NAMALWA (cell line): ENCODE results near the gene ITPRIP.

Experiments
- DNase-seq: peaks from one replicate; pipeline ENCODE4 v3.0.0-alpha.2; 2015; ENCODE audit warnings: low spot score

The ITPRIP gene

GRCh38 chr10:104325436-104326435 is 12.5 kb downstream of the ITPRIP start:
- DNase-seq = no peak

GRCh38 chr10:104324931-104325330 is 13.3 kb downstream of the ITPRIP start:
- DNase-seq = no peak

DNA sequence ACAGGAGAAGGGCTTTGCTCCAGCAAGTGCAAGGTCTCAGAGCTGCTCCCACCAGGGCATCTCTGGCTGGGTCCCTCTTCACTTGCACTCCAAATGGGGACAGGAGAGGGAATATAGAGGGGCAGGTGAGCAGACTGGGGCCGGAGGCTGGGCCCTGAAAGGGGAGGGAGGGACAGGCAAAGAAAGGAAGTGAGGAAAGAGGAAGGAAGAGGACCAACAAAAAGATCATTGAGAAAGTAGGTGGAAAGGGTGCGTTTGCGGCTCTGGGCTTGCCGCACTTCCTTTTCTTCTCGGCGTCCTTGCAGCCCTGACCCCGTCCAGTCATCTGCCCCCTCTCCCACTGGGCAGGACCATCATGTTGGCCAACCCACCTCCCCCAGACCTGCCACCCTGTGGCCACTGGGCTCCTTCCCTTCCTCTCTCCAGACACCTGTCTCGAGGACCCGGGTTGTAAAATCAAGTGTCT is 14.0 kb downstream of the ITPRIP start:
- no peak for DNase-seq

DNA sequence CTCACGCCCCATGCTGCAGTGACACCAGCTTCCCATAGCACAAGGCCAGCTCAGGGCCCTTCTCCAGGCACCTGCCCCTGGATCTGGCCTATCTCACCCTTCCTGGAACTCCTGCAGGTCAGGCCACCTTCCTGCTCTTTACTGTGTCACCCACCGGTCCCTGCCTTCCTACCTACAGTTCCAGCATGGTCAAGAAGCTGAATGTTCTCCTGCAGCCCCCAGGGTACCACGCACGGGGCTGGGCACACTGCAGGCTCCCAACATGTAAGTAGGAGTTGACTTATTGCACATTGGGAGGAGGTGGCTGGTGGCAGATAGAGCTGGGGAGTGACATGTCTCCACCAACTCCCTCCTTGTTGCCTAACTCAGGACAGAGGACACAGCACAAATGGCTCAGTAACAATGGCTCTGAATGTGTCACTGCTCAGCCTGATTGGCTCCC is 14.5 kb downstream of the ITPRIP start:
- DNase-seq = no peak

DNA sequence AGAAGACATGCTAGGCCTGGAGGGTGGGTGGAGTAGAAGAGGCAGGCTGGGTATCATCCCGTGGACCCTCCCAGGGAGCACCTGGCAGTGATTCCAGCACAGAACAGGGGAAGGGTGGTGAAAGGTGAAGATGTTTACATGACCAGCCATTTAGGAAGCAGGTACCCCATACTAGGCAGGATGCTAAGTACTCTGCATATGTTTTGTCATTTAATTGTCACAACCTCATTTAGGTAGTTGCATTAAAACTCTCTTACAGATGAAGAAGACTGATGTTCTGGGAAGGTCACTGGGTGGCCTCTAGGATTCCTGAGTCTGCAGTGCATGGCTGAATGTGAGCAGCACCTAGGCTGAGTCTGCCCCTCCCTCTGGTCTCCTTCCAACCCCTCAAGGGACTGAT is 15.2 kb downstream of the ITPRIP start:
- DNase-seq = no peak

- peak; percentile 47 for DNase-seq
Observed at GRCh38 chr10:104322416-104322782, 15.9 kb downstream of the ITPRIP start.

- no peak for DNase-seq
Observed at GRCh38 chr10:104321725-104322415, 16.4 kb downstream of the ITPRIP start.

DNA sequence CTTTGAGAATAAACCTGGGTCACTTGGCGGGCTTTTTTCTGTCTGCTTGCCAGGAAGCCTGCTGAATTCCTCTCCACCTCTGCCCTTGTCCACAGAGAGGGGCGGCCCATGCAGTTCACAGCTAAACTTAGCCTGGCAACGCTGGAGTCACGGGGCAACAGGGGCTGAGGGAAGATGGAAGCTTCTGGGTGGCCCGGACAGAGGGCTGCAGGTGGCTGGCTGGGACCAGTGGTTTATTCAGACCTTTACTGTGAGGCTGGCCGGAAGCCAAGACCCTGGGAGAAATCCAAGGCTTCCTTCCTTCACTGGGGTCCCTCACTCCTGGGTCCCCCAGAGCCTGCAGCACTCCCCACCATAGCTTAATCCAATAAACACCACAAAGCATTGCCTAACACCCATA is 17.0 kb downstream of the ITPRIP start:
- DNase-seq = no peak

DNA sequence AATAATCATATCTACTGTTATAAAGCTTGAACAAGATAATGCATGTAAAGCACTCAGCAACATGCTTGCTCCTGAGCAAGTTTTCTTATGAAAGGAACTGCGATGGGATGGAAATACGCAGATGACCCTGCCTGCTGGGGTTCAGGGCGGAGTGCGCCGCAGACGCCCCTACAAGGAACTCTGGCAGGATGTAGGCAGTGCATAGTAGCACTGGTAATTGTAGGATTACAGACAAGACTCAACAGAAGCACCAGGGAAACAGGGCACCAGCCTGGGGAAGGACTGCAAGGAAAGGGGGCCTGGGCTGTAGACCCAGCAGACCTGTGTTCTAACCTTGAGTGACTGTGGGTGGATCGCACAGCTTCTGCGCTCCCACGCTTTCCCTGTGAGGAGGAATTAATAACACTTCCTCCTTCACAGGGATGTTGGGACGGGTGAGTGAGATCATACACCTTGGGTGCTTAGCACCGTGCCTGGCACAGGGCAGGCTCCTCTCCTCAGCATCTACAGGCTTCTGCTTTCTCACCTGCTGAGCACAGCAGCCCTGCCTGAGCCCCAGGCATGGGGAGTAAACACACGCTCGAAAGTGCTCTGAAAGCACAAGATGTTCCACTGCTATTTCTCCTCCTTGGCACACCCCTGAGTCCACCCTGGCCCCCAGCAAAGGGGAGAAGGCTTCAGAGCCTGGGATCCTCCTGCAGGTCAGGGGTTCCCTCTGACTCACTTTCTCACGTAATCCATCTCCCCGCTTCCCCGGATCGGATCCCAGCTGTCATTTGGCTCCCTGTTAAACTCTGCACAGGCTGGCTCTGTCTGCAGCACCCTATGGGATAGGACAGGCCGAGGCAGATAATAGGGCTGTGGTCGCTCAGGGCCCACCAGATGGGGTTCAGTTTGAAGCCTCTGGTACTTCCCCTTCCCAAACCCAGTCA is 19.2 kb downstream of the ITPRIP start:
- DNase-seq = no peak

DNA sequence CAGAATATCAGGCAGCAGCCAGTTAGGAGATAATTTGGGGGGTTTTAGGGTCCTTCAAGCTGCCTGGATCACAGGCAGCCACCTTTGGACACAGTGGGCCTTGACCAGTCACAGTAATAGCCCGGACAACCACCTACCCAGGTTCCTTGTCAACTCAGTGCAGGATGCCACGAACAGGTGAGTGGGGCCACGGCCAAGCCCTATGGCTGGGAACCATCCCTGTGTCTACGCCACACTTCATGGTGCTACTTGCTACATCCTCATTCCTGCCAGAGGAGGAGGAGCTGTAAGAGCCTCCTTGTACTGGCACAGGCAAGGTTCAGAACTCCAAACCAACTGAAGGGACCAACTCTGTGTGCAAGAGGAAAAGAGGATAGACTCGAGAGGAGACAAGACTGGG is 19.9 kb downstream of the ITPRIP start:
- no peak for DNase-seq

DNA sequence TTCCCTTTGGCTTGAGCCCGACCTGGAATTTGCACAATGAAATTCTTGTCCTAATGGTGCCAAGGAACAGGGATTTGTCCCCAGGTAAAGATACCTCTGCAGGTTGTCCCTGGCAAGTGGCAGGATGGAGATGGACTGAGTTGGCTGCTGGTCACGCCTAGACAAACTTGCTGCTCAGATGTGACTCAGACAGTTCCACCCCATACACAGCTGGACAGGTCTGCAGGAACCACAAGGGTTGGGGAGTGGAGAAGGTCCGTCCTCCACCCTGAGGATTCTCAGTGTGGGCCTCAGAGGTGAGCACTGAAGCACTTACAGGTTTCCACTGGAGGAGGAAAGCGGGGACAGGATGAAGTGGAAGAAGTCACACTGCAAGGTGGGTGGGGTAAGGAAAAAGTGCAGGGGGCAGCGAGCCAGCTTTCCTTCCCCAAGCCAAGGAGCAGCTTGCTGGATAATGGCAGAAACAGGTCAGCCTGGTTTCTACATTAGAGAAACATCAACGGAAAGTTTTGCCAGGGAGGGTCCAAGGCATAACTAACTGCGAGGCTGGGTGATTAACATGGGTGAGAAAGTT is 20.5 kb downstream of the ITPRIP start:
- DNase-seq = no peak

GRCh38 chr10:104317269-104317710 is 21.0 kb downstream of the ITPRIP start:
- DNase-seq = peak; percentile 20

- no peak for DNase-seq
Observed at GRCh38 chr10:104316321-104317099, 21.8 kb downstream of the ITPRIP start.

DNA sequence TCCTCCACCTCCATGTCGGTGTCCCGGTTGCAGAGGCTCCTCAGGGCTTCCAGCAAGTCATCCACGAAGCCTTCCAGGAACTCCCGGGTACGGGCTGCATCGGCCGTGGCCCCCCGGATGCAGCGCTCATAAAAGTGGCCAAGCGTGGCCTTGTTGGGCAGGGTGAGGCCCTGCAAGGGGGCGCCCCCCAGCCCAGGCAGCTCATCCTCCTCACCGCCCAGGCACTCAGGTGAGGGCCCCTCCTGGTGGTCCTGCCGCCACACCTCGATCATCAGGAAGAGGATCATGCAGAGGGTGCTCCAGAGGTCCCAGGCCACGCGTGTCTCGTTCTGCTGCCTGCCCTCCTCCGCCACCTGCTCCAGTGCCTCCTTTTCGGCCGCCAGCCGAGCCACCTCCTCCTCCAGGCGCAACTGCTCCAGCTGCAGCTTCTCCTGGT is 22.8 kb downstream of the ITPRIP start:
- DNase-seq = no peak

- no peak for DNase-seq
Observed at GRCh38 chr10:104314591-104315485, 23.4 kb downstream of the ITPRIP start.

DNA sequence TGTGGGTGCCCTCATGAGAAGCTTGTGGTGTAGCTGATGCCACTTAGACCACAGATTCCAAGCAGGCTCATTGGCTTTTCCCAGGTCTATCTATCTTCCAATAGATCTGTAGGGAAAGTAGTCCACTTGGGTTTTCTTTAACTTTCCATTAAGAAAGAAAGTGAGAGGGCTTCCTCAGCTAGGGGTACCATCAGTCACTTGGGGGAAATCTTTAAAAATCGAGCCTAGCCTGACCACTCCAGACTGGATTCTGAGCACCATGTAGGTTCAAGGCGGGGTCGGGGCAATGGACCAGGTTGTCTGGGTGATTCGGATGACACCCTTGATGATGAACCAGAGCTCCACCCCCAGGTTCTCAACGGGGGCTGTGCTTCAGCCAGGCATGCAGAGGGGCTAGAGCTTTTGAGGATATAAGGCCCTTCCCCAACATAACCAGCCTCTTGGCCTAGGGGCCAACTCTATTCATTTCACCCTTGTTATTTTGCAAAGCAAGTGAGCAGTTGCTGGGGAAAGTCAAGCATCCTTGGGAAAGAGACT is 27.0 kb downstream of the ITPRIP start:
- no peak for DNase-seq

DNA sequence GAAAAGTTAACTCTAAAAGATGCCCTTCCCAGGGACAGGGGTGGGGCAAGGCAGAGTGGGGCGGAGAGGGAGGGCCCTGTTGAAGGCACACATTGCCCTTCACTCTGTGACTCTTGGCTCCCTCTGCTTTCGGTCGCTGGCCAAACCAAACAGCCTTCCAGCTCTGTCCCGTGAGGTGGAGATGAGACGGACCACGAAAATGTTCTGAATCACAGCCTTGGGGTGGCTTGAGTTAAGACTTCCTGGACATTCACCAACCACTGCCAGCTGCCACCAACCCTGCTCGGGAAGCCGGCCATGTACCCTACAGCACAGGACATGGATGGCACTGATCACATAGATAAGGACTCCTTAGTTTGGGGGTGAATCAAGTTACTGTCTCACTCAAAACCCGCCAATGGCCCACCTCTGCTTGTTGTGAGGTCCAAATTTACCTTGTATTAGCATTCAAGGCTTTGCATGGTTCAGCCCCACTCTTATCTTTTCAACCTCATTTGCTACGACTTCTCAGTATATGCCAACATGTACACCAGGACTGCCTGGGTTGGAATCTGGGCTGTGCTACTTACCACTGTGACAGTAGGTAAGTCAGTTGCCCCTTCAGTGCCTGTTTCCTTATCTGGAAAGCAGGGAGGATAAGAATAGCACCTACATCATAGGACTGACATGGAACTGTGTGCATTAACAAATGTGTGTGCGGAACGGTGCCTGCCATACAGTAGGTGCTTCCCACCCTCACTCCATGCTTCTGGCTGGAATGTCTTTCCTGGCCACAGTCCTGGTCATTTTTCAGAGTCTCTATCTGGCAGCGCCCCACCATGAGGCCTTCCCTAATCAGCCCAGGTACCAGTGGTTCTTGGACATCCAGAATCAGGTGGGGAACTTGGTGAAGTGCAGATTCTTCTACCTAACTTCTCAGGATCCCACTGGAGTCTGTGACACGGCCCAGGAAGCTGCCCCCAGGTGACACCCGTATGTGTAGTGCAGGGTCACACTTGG is 28.0 kb downstream of the ITPRIP start:
- no peak for DNase-seq

DNA sequence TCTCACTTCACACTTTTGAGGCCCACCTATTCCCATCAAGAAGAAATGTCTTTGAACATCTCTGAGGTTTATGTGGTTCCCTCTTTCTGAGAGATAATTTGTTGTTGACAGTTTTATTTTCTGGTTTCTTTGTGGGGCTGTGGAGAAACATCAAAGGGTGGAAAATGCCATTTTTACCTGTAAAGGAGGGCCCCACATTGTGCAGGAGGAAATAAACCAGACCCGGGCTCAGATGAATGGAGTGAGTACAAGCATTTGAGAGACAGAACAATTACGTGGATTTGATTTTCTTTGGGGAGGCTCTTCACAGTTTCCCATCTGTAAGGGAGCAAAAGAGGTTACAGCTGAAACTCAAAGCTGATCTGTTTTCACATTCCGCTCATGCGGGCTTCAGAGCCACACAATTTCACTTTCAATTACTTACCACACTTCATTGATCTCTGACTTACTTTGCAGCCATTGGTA is 29.8 kb downstream of the ITPRIP start:
- no peak for DNase-seq
